Activated naive CD4-positive, alpha-beta T cell (primary cell): ENCODE data around the gene AP3B2.

Experiments
- DNase-seq, 4 experiments: peaks; one replicate each; lab custom pipeline; 2025; lab: John Stamatoyannopoulos, UW

The AP3B2 gene

GRCh38 chr15:82692171-82692570 lies 17.5 kb downstream of the AP3B2 start:
- DNase-seq = no peak

- no peak for DNase-seq
Observed at GRCh38 chr15:82689147-82689546, 20.5 kb downstream of the AP3B2 start.

- no peak for DNase-seq
Observed at GRCh38 chr15:82688691-82689090, 21.0 kb downstream of the AP3B2 start.

- DNase-seq = no peak
Observed at GRCh38 chr15:82681371-82681770, 28.3 kb downstream of the AP3B2 start.

- DNase-seq = peak; percentile 38 to 87 (median 64)
Observed at GRCh38 chr15:82680200-82681102, 29.2 kb downstream of the AP3B2 start.

- no peak for DNase-seq
Observed at GRCh38 chr15:82679626-82680199, 30.0 kb downstream of the AP3B2 start.

- DNase-seq = no peak
Observed at GRCh38 chr15:82677720-82678323, 31.9 kb downstream of the AP3B2 start.

- DNase-seq = no peak
Observed at GRCh38 chr15:82674873-82675272, 34.8 kb downstream of the AP3B2 start.

GRCh38 chr15:82670699-82671098 lies 39.0 kb downstream of the AP3B2 start:
- no peak for DNase-seq

- no peak for DNase-seq
Observed at GRCh38 chr15:82666606-82667005, 43.1 kb downstream of the AP3B2 start.

GRCh38 chr15:82664021-82664420 lies 45.7 kb downstream of the AP3B2 start:
- no peak for DNase-seq

- DNase-seq = peak in 2 of 4 experiments; percentile 11 to 16
Observed at GRCh38 chr15:82663186-82663600, 46.5 kb downstream of the AP3B2 start.

- DNase-seq = no peak
Observed at GRCh38 chr15:82662641-82663040, 47.0 kb downstream of the AP3B2 start.

GRCh38 chr15:82660378-82660777 lies 49.3 kb downstream of the AP3B2 start:
- no peak for DNase-seq

- no peak for DNase-seq
Observed at GRCh38 chr15:82656641-82657266, 52.9 kb downstream of the AP3B2 start.

GRCh38 chr15:82655606-82656005 lies 54.1 kb downstream of the AP3B2 start:
- DNase-seq = no peak

GRCh38 chr15:82653483-82654168 lies 56.0 kb downstream of the AP3B2 start:
- no peak for DNase-seq

- no peak for DNase-seq
Observed at GRCh38 chr15:82651708-82652107, 58.0 kb downstream of the AP3B2 start.

GRCh38 chr15:82650046-82650670 lies 59.5 kb downstream of the AP3B2 start:
- no peak for DNase-seq

GRCh38 chr15:82649226-82649999 lies 60.3 kb downstream of the AP3B2 start:
- no peak for DNase-seq
